ENCODE measurements around the gene EXOC6B. TPM values are rescaled to one million over a fixed set of nuclear protein-coding genes. Genes with fewer than 3 reads are reported as not detected.

Gene EXOC6B
- total and polyA plus RNA-seq, 2 of the 8 experiments (the other 6 are each of a cell fraction or from before 2014, with no cell fraction given) = 13.5 to 33.0 TPM

DNA sequence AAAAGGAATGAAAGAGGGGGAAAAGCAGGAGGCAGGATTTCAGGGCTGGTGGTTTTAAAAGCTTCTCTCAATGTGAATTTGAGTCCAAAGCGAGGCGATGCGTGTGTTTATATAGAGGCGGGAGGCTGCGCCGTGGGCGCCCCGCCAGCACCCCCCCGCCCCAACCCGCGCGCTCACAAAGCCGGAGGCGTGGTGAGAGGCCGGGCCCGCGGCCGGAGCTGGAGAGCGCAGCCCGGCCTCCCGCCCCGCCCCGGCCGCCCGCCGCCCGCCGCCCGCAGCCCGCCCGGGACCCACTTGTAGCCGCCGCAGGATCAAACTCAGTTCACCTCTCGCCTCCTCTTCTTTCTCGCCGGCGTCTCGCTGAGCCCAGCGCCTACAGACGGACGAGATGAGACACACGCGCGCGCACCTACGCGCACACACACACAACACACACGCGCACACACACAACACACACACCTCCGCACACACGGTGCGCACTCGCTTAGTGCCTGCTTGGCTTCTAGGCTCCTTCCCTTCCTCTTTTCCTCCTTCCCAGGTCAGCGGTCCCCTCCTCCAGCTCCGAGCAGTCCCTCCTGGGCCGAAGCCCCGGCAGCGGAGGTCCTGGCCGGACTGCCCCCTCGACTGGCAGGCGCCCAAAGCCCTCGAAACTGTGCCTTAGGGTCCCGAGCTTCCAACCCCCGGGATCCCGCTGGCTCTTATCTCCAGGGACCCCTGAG is 676.8 kb downstream of the EXOC6B start (continued):
- TF ChIP-seq, protein P1, sequence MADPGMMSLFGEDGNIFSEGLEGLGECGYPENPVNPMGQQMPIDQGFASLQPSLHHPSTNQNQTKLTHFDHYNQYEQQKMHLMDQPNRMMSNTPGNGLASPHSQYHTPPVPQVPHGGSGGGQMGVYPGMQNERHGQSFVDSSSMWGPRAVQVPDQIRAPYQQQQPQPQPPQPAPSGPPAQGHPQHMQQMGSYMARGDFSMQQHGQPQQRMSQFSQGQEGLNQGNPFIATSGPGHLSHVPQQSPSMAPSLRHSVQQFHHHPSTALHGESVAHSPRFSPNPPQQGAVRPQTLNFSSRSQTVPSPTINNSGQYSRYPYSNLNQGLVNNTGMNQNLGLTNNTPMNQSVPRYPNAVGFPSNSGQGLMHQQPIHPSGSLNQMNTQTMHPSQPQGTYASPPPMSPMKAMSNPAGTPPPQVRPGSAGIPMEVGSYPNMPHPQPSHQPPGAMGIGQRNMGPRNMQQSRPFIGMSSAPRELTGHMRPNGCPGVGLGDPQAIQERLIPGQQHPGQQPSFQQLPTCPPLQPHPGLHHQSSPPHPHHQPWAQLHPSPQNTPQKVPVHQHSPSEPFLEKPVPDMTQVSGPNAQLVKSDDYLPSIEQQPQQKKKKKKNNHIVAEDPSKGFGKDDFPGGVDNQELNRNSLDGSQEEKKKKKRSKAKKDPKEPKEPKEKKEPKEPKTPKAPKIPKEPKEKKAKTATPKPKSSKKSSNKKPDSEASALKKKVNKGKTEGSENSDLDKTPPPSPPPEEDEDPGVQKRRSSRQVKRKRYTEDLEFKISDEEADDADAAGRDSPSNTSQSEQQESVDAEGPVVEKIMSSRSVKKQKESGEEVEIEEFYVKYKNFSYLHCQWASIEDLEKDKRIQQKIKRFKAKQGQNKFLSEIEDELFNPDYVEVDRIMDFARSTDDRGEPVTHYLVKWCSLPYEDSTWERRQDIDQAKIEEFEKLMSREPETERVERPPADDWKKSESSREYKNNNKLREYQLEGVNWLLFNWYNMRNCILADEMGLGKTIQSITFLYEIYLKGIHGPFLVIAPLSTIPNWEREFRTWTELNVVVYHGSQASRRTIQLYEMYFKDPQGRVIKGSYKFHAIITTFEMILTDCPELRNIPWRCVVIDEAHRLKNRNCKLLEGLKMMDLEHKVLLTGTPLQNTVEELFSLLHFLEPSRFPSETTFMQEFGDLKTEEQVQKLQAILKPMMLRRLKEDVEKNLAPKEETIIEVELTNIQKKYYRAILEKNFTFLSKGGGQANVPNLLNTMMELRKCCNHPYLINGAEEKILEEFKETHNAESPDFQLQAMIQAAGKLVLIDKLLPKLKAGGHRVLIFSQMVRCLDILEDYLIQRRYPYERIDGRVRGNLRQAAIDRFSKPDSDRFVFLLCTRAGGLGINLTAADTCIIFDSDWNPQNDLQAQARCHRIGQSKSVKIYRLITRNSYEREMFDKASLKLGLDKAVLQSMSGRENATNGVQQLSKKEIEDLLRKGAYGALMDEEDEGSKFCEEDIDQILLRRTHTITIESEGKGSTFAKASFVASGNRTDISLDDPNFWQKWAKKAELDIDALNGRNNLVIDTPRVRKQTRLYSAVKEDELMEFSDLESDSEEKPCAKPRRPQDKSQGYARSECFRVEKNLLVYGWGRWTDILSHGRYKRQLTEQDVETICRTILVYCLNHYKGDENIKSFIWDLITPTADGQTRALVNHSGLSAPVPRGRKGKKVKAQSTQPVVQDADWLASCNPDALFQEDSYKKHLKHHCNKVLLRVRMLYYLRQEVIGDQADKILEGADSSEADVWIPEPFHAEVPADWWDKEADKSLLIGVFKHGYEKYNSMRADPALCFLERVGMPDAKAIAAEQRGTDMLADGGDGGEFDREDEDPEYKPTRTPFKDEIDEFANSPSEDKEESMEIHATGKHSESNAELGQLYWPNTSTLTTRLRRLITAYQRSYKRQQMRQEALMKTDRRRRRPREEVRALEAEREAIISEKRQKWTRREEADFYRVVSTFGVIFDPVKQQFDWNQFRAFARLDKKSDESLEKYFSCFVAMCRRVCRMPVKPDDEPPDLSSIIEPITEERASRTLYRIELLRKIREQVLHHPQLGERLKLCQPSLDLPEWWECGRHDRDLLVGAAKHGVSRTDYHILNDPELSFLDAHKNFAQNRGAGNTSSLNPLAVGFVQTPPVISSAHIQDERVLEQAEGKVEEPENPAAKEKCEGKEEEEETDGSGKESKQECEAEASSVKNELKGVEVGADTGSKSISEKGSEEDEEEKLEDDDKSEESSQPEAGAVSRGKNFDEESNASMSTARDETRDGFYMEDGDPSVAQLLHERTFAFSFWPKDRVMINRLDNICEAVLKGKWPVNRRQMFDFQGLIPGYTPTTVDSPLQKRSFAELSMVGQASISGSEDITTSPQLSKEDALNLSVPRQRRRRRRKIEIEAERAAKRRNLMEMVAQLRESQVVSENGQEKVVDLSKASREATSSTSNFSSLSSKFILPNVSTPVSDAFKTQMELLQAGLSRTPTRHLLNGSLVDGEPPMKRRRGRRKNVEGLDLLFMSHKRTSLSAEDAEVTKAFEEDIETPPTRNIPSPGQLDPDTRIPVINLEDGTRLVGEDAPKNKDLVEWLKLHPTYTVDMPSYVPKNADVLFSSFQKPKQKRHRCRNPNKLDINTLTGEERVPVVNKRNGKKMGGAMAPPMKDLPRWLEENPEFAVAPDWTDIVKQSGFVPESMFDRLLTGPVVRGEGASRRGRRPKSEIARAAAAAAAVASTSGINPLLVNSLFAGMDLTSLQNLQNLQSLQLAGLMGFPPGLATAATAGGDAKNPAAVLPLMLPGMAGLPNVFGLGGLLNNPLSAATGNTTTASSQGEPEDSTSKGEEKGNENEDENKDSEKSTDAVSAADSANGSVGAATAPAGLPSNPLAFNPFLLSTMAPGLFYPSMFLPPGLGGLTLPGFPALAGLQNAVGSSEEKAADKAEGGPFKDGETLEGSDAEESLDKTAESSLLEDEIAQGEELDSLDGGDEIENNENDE (IDR thresholded peaks at IDR 0.05; ENCODE audit: insufficient replicate concordance, low read length) = no peak
- TF ChIP-seq CREB1 (IDR thresholded peaks at IDR 0.05) (0 out of 2 replicates have a peak, but pooled peaks have one; percentile 41), POLR2A (IDR thresholded peaks at IDR 0.05; ENCODE audit: control extremely low read depth in 1 of 2, low read depth in 2 of 2, low read length in 2 of 2) (no peak), CHD2 (IDR thresholded peaks at IDR 0.05; ENCODE audit: low read length) (no peak), SP4 (IDR thresholded peaks at IDR 0.05; ENCODE audit: low read length) (no peak), TAF7 (optimal IDR thresholded peaks at IDR 0.05; ENCODE audit: borderline replicate concordance, low read depth, low read length) (no peak), GTF2F1 (IDR thresholded peaks at IDR 0.05; ENCODE audit: borderline replicate concordance, low read depth, low read length) (no peak), SP1 (IDR thresholded peaks at IDR 0.05; ENCODE audit: low read depth, low read length) (no peak), HDAC2 (IDR thresholded peaks at IDR 0.05; ENCODE audit: borderline replicate concordance in 1 of 2, low read depth in 2 of 2, low read length in 2 of 2) (no peak), RNF2 (IDR thresholded peaks at IDR 0.05; ENCODE audit: borderline replicate concordance, low read depth, low read length, missing control alignments, poor library complexity, severe bottlenecking) (peak; percentile 57), PHF8 (conservative IDR thresholded peaks at IDR 0.05; ENCODE audit: low read depth, low read length) (no peak)
